Measurements from ENCODE around the gene RDX. TPM values are rescaled to one million over a fixed set of nuclear protein-coding genes. Genes with fewer than 3 reads are reported as not detected.

The RDX gene
- total RNA-seq, 5 donors from 2014 or later (not counting 1 experiment from before 2014, with no cell fraction given) = 14.7 to 22.0 (median 17.7) TPM

GRCh38 chr11:110172468-110173065 lies 123.8 kb downstream of the RDX start:
- H3K27me3 Mint-ChIP-seq = peaks cover 6 to 21% of the 10 kb centered on the region in 2 donors
- Histone ChIP-seq H3K36me3 (ENCODE audit: control insufficient read depth in 2 of 2, extremely low read depth in 1 of 2, insufficient read depth in 1 of 2, low read length in 1 of 2) (no peaks in the 10 kb centered on the region), H3K4me1 (ENCODE audit: control insufficient read depth in 1 of 2, extremely low read depth in 1 of 2, insufficient read depth in 2 of 2, low read length in 2 of 2) (peaks cover 0 to 3% of the 10 kb centered on the region in 2 experiments), H3K27ac (ENCODE audit: low read length) (no peak overlapping the region), H3K9me3 (no peaks in the 10 kb centered on the region), H3K4me3 (ENCODE audit: control insufficient read depth in 1 of 2, extremely low read depth in 1 of 2, low read length in 1 of 2) (no peak overlapping the region), H3K27me3 (replicated peaks in 1 of 2; ENCODE audit: control insufficient read depth in 2 of 2, extremely low read depth in 1 of 2, insufficient read depth in 2 of 2, low read length in 1 of 2) (no peaks in the 10 kb centered on the region)
- no peaks in the 10 kb centered on the region for H3K36me3 Mint-ChIP-seq
- ChIA-PET CTCF (interaction anchor here in 1 of 2 donors (0.8 kb wide), 1 partner anchor 1771 kb away, joined by 4 read pairs; no protein-coding TSS in a partner anchor), POLR2A (no interaction called here)
- H3K27ac Mint-ChIP-seq = no peak overlapping the region
- H3K4me3 Mint-ChIP-seq = no peak overlapping the region
- peaks cover 7 to 8% (median 7%) of the 10 kb centered on the region in 3 donors for H3K4me1 Mint-ChIP-seq
- ATAC-seq (replicated peaks in 1 of 4) (no peak), DNase-seq (no peak)
- 90% methylated on average over 8 of the region's 11 CpGs for WGBS (ENCODE audit: insufficient coverage)
- H3K9me3 Mint-ChIP-seq = no peaks in the 10 kb centered on the region

- H3K4me1 Mint-ChIP-seq = peaks cover 7 to 8% (median 7%) of the 10 kb centered on the region in 3 donors
- CTCF ChIA-PET = interaction anchor here (0.8 to 1.0 kb wide), 2 partner anchors 176 to 266 kb away, joined by 3 to 4 read pairs; no protein-coding TSS in a partner anchor
Observed at GRCh38 chr11:110169738-110170137, 126.7 kb downstream of the RDX start.

GRCh38 chr11:110168033-110168803 lies 128.2 kb downstream of the RDX start:
- DNase-seq (no peak), ATAC-seq (replicated peaks in 1 of 4) (no peak)
- Mint-ChIP-seq H3K9me3 (no peaks in the 10 kb centered on the region), H3K4me1 (no peaks in the 10 kb centered on the region), H3K36me3 (no peaks in the 10 kb centered on the region), H3K27me3 (peaks cover 5 to 15% of the 10 kb centered on the region in 2 donors), H3K27ac (no peak overlapping the region), H3K4me3 (no peak overlapping the region)
- no peaks in the 10 kb centered on the region for H3K4me1 ChIP-seq (ENCODE audit: control insufficient read depth in 1 of 2, extremely low read depth in 1 of 2, insufficient read depth in 2 of 2, low read length in 2 of 2)
- H3K9me3 ChIP-seq = no peaks in the 10 kb centered on the region
- H3K27me3 ChIP-seq (replicated peaks in 1 of 2; ENCODE audit: control insufficient read depth in 2 of 2, extremely low read depth in 1 of 2, insufficient read depth in 2 of 2, low read length in 1 of 2) = peaks cover 0 to 4% of the 10 kb centered on the region in 2 experiments
- no CpG with 5 or more reads among the region's 5 CpGs for WGBS (ENCODE audit: insufficient coverage)
- H3K36me3 ChIP-seq (ENCODE audit: control insufficient read depth in 2 of 2, extremely low read depth in 1 of 2, insufficient read depth in 1 of 2, low read length in 1 of 2) = no peaks in the 10 kb centered on the region
- POLR2A ChIA-PET = no interaction called here
- no peak overlapping the region for H3K4me3 ChIP-seq (ENCODE audit: control insufficient read depth in 1 of 2, extremely low read depth in 1 of 2, low read length in 1 of 2)
- no peak overlapping the region for H3K27ac ChIP-seq (ENCODE audit: low read length)
- CTCF ChIA-PET = no interaction called here

More at GRCh38 chr11:110169738-110170137, 126.7 kb downstream of the RDX start:
- H3K4me1 ChIP-seq (ENCODE audit: control insufficient read depth in 1 of 2, extremely low read depth in 1 of 2, insufficient read depth in 2 of 2, low read length in 2 of 2) = peaks cover 0 to 3% of the 10 kb centered on the region in 2 experiments
- no CpG with 5 or more reads among the region's 2 CpGs for WGBS (ENCODE audit: insufficient coverage)
- H3K36me3 ChIP-seq (ENCODE audit: control insufficient read depth in 2 of 2, extremely low read depth in 1 of 2, insufficient read depth in 1 of 2, low read length in 1 of 2) = no peaks in the 10 kb centered on the region
- H3K9me3 Mint-ChIP-seq = no peaks in the 10 kb centered on the region
- peaks cover 6 to 21% of the 10 kb centered on the region in 2 donors for H3K27me3 Mint-ChIP-seq
- no peak overlapping the region for H3K27ac ChIP-seq (ENCODE audit: low read length)
- no peaks in the 10 kb centered on the region for H3K9me3 ChIP-seq
- no peak overlapping the region for H3K4me3 Mint-ChIP-seq
- no peak overlapping the region for H3K4me3 ChIP-seq (ENCODE audit: control insufficient read depth in 1 of 2, extremely low read depth in 1 of 2, low read length in 1 of 2)
- POLR2A ChIA-PET = no interaction called here
- DNase-seq (no peak), ATAC-seq (replicated peaks in 1 of 4) (no peak)
- peaks cover 0 to 4% of the 10 kb centered on the region in 2 experiments for H3K27me3 ChIP-seq (replicated peaks in 1 of 2; ENCODE audit: control insufficient read depth in 2 of 2, extremely low read depth in 1 of 2, insufficient read depth in 2 of 2, low read length in 1 of 2)
- H3K36me3 Mint-ChIP-seq = no peaks in the 10 kb centered on the region
- H3K27ac Mint-ChIP-seq = no peak overlapping the region

- H3K27me3 Mint-ChIP-seq = no peaks in the 10 kb centered on the region
- H3K4me1 ChIP-seq (ENCODE audit: control insufficient read depth in 1 of 2, extremely low read depth in 1 of 2, insufficient read depth in 2 of 2, low read length in 2 of 2) = no peaks in the 10 kb centered on the region
- WGBS (ENCODE audit: insufficient coverage) = 89% methylated on average over 16 of the region's 28 CpGs
- no peaks in the 10 kb centered on the region for H3K36me3 Mint-ChIP-seq
- no peak overlapping the region for H3K4me3 ChIP-seq (ENCODE audit: control insufficient read depth in 1 of 2, extremely low read depth in 1 of 2, low read length in 1 of 2)
- no peak for DNase-seq
- no peaks in the 10 kb centered on the region for H3K36me3 ChIP-seq (ENCODE audit: control insufficient read depth in 2 of 2, extremely low read depth in 1 of 2, insufficient read depth in 1 of 2, low read length in 1 of 2)
- no peaks in the 10 kb centered on the region for H3K9me3 Mint-ChIP-seq
- H3K27ac Mint-ChIP-seq = no peak overlapping the region
- ATAC-seq (replicated peaks in 1 of 4) = no peak
- POLR2A ChIA-PET = no interaction called here
- CTCF ChIA-PET = interaction anchor here in 1 of 2 donors (0.6 kb wide), 1 partner anchor 266 kb away, joined by 3 read pairs; no protein-coding TSS in a partner anchor
- H3K9me3 ChIP-seq = no peaks in the 10 kb centered on the region
- no peak overlapping the region for H3K4me3 Mint-ChIP-seq
- no peaks in the 10 kb centered on the region for H3K4me1 Mint-ChIP-seq
- H3K27me3 ChIP-seq (replicated peaks in 1 of 2; ENCODE audit: control insufficient read depth in 2 of 2, extremely low read depth in 1 of 2, insufficient read depth in 2 of 2, low read length in 1 of 2) = peaks cover 0 to 4% of the 10 kb centered on the region in 2 experiments
- no peak overlapping the region for H3K27ac ChIP-seq (ENCODE audit: low read length)
Observed at GRCh38 chr11:110165039-110165925, 131.1 kb downstream of the RDX start.

GRCh38 chr11:110162216-110162615 lies 134.2 kb downstream of the RDX start:
- Mint-ChIP-seq H3K9me3 (no peaks in the 10 kb centered on the region), H3K27ac (no peak overlapping the region), H3K36me3 (no peaks in the 10 kb centered on the region), H3K27me3 (peaks cover 3 to 4% of the 10 kb centered on the region in 2 donors), H3K4me1 (no peaks in the 10 kb centered on the region), H3K4me3 (no peak overlapping the region)
- no peaks in the 10 kb centered on the region for H3K36me3 ChIP-seq (ENCODE audit: control insufficient read depth in 2 of 2, extremely low read depth in 1 of 2, insufficient read depth in 1 of 2, low read length in 1 of 2)
- no peaks in the 10 kb centered on the region for H3K9me3 ChIP-seq
- H3K4me3 ChIP-seq (ENCODE audit: control insufficient read depth in 1 of 2, extremely low read depth in 1 of 2, low read length in 1 of 2) = no peak overlapping the region
- ChIA-PET POLR2A (no interaction called here), CTCF (interaction anchor here in 1 of 2 donors (1.1 kb wide), 1 partner anchor 12 kb away, joined by 4 read pairs; no protein-coding TSS in a partner anchor)
- no peak overlapping the region for H3K27ac ChIP-seq (ENCODE audit: low read length)
- H3K27me3 ChIP-seq (replicated peaks in 1 of 2; ENCODE audit: control insufficient read depth in 2 of 2, extremely low read depth in 1 of 2, insufficient read depth in 2 of 2, low read length in 1 of 2) = peaks cover 0 to 8% of the 10 kb centered on the region in 2 experiments
- DNase-seq (no peak), ATAC-seq (replicated peaks in 1 of 4) (no peak)
- H3K4me1 ChIP-seq (ENCODE audit: control insufficient read depth in 1 of 2, extremely low read depth in 1 of 2, insufficient read depth in 2 of 2, low read length in 2 of 2) = no peaks in the 10 kb centered on the region

GRCh38 chr11:110161061-110161460 lies 135.4 kb downstream of the RDX start:
- 92% methylated on average over 3 of the region's 9 CpGs for WGBS (ENCODE audit: insufficient coverage)
- H3K27me3 Mint-ChIP-seq = peaks cover 3 to 4% of the 10 kb centered on the region in 2 donors
- no peaks in the 10 kb centered on the region for H3K4me1 ChIP-seq (ENCODE audit: control insufficient read depth in 1 of 2, extremely low read depth in 1 of 2, insufficient read depth in 2 of 2, low read length in 2 of 2)
- CTCF ChIA-PET = interaction anchor here in 1 of 2 donors (1.2 kb wide), 1 partner anchor 20 kb away, joined by 3 read pairs; no protein-coding TSS in a partner anchor
- H3K4me3 Mint-ChIP-seq = no peak overlapping the region
- POLR2A ChIA-PET = no interaction called here
- DNase-seq (no peak), ATAC-seq (replicated peaks in 1 of 4) (no peak)
- H3K27ac ChIP-seq (ENCODE audit: low read length) = no peak overlapping the region
- no peaks in the 10 kb centered on the region for H3K4me1 Mint-ChIP-seq
- H3K27ac Mint-ChIP-seq = no peak overlapping the region
- no peak overlapping the region for H3K4me3 ChIP-seq (ENCODE audit: control insufficient read depth in 1 of 2, extremely low read depth in 1 of 2, low read length in 1 of 2)
- H3K27me3 ChIP-seq (replicated peaks in 1 of 2; ENCODE audit: control insufficient read depth in 2 of 2, extremely low read depth in 1 of 2, insufficient read depth in 2 of 2, low read length in 1 of 2) = peaks cover 0 to 8% of the 10 kb centered on the region in 2 experiments
- H3K9me3 ChIP-seq = no peaks in the 10 kb centered on the region
- no peaks in the 10 kb centered on the region for H3K36me3 Mint-ChIP-seq
- H3K9me3 Mint-ChIP-seq = no peaks in the 10 kb centered on the region
- no peaks in the 10 kb centered on the region for H3K36me3 ChIP-seq (ENCODE audit: control insufficient read depth in 2 of 2, extremely low read depth in 1 of 2, insufficient read depth in 1 of 2, low read length in 1 of 2)
